ENCODE data around the gene PRMT3.
"Not testable (repeated sequence)": the region's sequence is repeated elsewhere in the genome, so short reads cannot be mapped to it uniquely, and the experiment has no call there.

PRMT3 gene

GRCh38 chr11:20518323-20518834, 130.9 kb downstream of the PRMT3 start:
- no peak for DNase-seq

- DNase-seq, result no peak
Observed at GRCh38 chr11:20522536-20522935, 135.0 kb downstream of the PRMT3 start.

GRCh38 chr11:20529757-20530156, 142.2 kb downstream of the PRMT3 start:
- no peak for DNase-seq

- DNase-seq, result no peak
Observed at GRCh38 chr11:20530942-20531703, 143.6 kb downstream of the PRMT3 start.

- DNase-seq, result no peak
Observed at GRCh38 chr11:20535271-20535881, 147.9 kb downstream of the PRMT3 start.

GRCh38 chr11:20536365-20536764, 148.8 kb downstream of the PRMT3 start:
- DNase-seq, result no peak

GRCh38 chr11:20536784-20537183, 149.3 kb downstream of the PRMT3 start:
- no peak for DNase-seq

GRCh38 chr11:20541503-20541902, 154.0 kb downstream of the PRMT3 start:
- DNase-seq, result no peak

GRCh38 chr11:20544603-20545237, 157.2 kb downstream of the PRMT3 start:
- DNase-seq, result no peak

GRCh38 chr11:20547411-20547810, 159.9 kb downstream of the PRMT3 start:
- no peak for DNase-seq

- DNase-seq, result no peak
Observed at GRCh38 chr11:20551096-20551495, 163.6 kb downstream of the PRMT3 start.

GRCh38 chr11:20555783-20556182, 168.3 kb downstream of the PRMT3 start:
- no peak for DNase-seq

GRCh38 chr11:20556396-20556795, 168.9 kb downstream of the PRMT3 start:
- not testable (repeated sequence) for DNase-seq

GRCh38 chr11:20558741-20559140, 171.2 kb downstream of the PRMT3 start:
- DNase-seq, result no peak

Measured in right forelimb (tissue), 1 donor.